ENCODE data around the gene AADAT.
A peak's percentile ranks its signal among the peaks of the same experiment; 100 is the strongest.
"Not testable (repeated sequence)": the region's sequence is repeated elsewhere in the genome, so short reads cannot be mapped to it uniquely, and the experiment has no call there.

Gene AADAT

DNA sequence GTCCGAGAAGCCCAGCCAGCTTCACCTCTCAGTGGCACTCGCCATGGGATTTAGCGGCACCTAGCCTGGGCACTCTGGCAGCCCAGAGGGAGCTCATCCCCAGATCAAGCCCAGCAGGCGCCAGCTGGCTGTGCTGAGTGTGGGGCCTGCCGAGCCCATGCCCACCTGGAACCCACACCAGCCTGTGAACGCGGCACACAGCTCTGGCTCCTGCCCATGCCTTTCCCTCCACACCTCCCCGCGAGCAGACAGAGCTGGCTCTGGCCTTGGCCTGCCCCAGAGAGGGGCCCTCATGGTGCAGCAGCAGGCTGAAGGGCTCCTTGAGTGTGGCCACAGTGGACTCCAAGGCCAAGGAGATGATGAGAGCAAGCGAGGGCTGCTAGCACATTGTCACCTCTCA lies 38.0 kb upstream of the AADAT start:
- DNase-seq (ENCODE audit: low read depth) = no peak
- TF ChIP-seq, protein P1, sequence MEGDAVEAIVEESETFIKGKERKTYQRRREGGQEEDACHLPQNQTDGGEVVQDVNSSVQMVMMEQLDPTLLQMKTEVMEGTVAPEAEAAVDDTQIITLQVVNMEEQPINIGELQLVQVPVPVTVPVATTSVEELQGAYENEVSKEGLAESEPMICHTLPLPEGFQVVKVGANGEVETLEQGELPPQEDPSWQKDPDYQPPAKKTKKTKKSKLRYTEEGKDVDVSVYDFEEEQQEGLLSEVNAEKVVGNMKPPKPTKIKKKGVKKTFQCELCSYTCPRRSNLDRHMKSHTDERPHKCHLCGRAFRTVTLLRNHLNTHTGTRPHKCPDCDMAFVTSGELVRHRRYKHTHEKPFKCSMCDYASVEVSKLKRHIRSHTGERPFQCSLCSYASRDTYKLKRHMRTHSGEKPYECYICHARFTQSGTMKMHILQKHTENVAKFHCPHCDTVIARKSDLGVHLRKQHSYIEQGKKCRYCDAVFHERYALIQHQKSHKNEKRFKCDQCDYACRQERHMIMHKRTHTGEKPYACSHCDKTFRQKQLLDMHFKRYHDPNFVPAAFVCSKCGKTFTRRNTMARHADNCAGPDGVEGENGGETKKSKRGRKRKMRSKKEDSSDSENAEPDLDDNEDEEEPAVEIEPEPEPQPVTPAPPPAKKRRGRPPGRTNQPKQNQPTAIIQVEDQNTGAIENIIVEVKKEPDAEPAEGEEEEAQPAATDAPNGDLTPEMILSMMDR (IDR thresholded peaks at IDR 0.05; ENCODE audit: control insufficient read depth, extremely low read depth, insufficient read depth) = no peak
- H3K4me3 ChIP-seq (ENCODE audit: low read depth, low read length) = no peak overlapping the region

DNA sequence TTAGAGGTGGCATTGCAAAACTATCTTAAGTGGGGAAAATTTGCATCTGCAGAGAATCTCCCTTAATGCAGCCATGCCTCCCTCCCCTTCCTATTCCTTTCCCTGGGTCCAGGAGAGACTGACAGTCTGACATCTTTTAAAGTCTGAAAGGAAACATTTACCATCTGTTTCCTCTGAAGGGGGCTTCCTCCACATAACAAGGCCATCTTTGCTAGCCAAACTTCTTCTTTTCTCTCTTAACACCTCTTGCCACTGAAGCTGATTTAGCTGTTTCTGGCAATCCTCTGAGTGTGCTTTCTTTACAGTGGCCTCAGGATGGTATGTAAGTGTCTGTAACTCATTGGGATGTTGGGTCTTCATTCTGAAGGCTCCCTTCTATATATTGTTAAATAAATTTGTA lies 34.6 kb upstream of the AADAT start:
- H3K4me3 ChIP-seq (ENCODE audit: low read depth, low read length) = no peak overlapping the region
- DNase-seq (ENCODE audit: low read depth) = no peak
- TF ChIP-seq, protein P1 (IDR thresholded peaks at IDR 0.05; ENCODE audit: control insufficient read depth, extremely low read depth, insufficient read depth) = no peak

DNA sequence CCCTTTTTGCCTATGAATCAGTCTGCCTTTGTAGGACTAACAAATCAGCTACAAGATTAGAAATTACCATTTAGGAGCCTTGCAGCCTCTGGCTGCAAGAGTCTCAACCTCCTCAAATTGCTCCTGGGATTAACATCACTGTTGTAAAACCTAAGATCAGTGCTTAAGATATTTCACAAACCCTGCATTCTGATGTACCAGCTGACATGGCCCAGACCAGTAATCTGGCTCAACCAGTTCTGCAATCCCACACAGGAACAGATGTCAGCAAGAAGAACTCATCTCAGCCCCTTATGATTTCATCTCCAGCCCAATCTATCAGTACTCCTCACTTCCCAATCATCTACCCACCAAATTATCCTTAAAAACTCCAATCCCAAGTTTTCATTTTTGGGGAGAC lies 32.5 kb upstream of the AADAT start:
- DNase-seq (ENCODE audit: low read depth) = peak; percentile 48
- no peak overlapping the region for H3K4me3 ChIP-seq (ENCODE audit: low read depth, low read length)
- TF ChIP-seq, protein P1 (IDR thresholded peaks at IDR 0.05; ENCODE audit: control insufficient read depth, extremely low read depth, insufficient read depth) = no peak

DNA sequence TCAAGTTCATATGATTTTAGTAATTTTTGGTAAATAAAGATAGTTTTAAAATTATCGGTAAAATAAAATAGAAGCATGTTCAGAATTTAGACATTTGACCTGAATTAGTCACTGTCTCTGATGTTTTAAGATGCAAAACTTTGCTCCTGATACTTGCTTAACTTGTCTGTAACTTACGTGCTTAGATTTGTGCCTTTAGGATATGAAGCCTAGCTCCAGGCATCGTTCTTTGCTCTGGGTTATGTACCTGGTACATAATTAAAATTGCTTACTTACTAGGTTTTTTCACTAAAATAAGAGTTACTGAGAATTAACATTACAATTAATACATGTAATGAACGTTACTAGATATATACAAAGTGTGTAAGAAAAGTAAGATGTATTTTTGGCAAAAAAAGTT lies 24.9 kb upstream of the AADAT start:
- TF ChIP-seq, protein P1 (IDR thresholded peaks at IDR 0.05; ENCODE audit: control insufficient read depth, extremely low read depth, insufficient read depth) = no peak
- H3K4me3 ChIP-seq (ENCODE audit: low read depth, low read length) = no peak overlapping the region
- DNase-seq (ENCODE audit: low read depth) = no peak

DNA sequence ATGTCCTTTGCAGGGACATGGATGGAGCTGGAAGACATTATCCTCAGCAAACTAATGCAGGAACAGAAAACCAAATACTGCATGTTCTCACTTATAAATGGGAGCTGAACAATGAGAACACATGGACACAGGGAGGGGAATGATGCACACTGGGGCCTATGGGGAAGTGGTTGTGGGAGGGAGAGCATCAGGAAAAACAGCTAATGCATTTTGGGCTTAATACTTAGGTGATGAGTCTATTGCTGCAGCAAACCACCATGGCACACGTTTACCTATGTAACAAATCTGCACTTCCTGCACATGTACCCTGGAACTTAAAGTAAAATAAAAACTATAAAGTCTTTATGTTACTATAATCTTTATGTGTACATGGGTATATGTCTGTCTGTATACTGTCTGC lies 24.4 kb upstream of the AADAT start:
- DNase-seq (ENCODE audit: low read depth); H3K4me3 ChIP-seq (ENCODE audit: low read depth, low read length): not testable (repeated sequence)

DNA sequence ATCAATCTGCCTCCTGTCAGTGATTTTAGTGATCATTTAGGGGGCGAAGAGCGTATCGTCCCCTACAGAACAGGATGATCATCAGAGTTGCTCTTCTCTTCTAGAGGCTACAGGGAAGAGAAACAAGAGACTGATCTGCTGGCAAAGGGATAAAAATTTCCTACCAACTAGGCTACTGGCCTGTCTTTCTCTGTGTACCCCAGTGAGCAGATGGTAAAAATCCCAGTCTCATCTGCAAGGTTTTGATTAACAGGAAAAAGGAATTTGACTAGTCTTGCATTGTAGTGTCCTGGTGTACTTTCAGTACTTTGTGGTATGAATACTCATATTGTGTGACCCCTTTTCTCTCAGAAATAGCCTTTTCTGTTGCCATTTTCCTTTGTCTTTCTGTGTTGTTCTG lies 21.8 kb upstream of the AADAT start:
- TF ChIP-seq, protein P1 (IDR thresholded peaks at IDR 0.05; ENCODE audit: control insufficient read depth, extremely low read depth, insufficient read depth) = no peak
- no peak for DNase-seq (ENCODE audit: low read depth)
- H3K4me3 ChIP-seq (ENCODE audit: low read depth, low read length) = no peak overlapping the region

DNA sequence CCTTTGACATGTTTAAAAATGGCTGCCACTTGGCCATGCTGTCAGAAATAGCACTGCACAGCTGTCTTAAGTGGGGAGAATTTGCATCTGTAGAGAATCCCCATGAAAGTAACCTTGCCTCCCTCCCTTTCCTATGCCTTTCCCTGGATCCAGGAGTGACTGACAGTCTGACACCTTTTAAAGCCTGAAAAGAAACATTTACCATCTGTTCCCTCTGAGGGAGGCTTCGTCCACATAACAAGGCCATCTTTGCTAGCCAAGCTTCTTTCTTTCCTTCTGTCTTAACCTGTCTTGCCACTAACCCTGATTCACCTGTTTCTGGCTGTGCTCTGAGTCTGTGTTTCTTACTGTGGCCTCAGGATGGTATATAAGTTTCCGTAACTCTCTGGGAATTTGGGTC lies 21.3 kb upstream of the AADAT start:
- TF ChIP-seq, protein P1 (IDR thresholded peaks at IDR 0.05; ENCODE audit: control insufficient read depth, extremely low read depth, insufficient read depth) = no peak
- no peak for DNase-seq (ENCODE audit: low read depth)
- no peak overlapping the region for H3K4me3 ChIP-seq (ENCODE audit: low read depth, low read length)

DNA sequence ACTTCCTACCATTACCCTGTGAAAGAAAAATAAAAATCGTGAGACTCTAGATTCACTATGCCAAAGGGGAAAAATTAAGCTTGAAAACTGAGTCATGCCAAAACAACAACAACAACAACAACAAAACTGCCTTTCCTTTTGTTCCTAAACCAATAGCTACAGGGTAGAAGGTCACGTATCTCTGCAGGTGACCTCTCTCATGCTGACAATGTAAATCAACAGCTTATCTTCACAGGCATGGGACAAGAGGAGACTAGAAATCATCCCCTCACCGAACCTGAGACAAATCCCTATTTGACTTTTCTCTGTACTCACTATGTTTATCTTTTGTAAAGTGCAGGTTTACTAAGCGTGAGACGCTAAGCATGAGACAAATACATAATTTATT lies 20.5 kb upstream of the AADAT start:
- no peak overlapping the region for H3K4me3 ChIP-seq (ENCODE audit: low read depth, low read length)
- no peak for DNase-seq (ENCODE audit: low read depth)
- TF ChIP-seq, protein P1 (IDR thresholded peaks at IDR 0.05; ENCODE audit: control insufficient read depth, extremely low read depth, insufficient read depth) = no peak
